B cell (primary cell): Measurements from ENCODE around the gene KRTAP10-9. TPM values are rescaled to one million over a fixed set of nuclear protein-coding genes. Genes with fewer than 3 reads are reported as not detected.
"Not testable (repeated sequence)": the region's sequence is repeated elsewhere in the genome, so short reads cannot be mapped to it uniquely, and the experiment has no call there.

Experiments
- ATAC-seq: fragments of 200-7000 bp; cut with Tn5 transposase; one replicate; pipeline ENCODE4 v1.10.0; 2021; ENCODE audit warnings: low read depth, mild to moderate bottlenecking, moderate number of reproducible peaks, moderate library complexity
- CTCF ChIA-PET: fragments of 350-600 bp; sonication (Branson Sonifier 250); formaldehyde crosslinking; loops from one replicate; lab custom pipeline; 2021; ENCODE audit warnings: antibody characterized with exemption, inconsistent platforms; lab: Charles Lee
- POLR2A ChIA-PET: fragments of 350-600 bp; sonication (Branson Sonifier 250); formaldehyde crosslinking; loops from one replicate; lab custom pipeline; 2021; ENCODE audit warnings: antibody characterized with exemption; lab: Charles Lee
- DNase-seq: peaks from one replicate; pipeline ENCODE4 v3.0.0; 2013
- H2AFZ ChIP-seq: 2 replicates; pipeline ENCODE4 v1.6.1; 2012; ENCODE audit warnings: mild to moderate bottlenecking, low read depth, low read length; ENCODE audit not compliant: insufficient read depth, poor library complexity, severe bottlenecking
- H3K27ac ChIP-seq, 2 donors: 1 replicate in 1 of 2; 2 replicates in 1 of 2; pipeline ENCODE4 v1.5.1; 2012 to 2013; ENCODE audit warnings: low read length in 2 of 2, mild to moderate bottlenecking in 2 of 2, moderate library complexity in 1 of 2
- H3K27me3 ChIP-seq, 4 experiments: fragments of 200-600 bp in 1 of 4; sonication (generic) in 1 of 4; replicated peaks in 1 of 4; 1 replicate in 2 of 4; 2 replicates in 2 of 4; pipeline versions ENCODE4 v1.6.1 to v1.7.0; 2013 to 2016; ENCODE audit warnings: low read length in 3 of 4, mild to moderate bottlenecking in 2 of 4, mixed read lengths in 1 of 4, moderate library complexity in 1 of 4; ENCODE audit not compliant: insufficient read depth in 4 of 4, control insufficient read depth in 3 of 4; ENCODE audit errors: control extremely low read depth in 1 of 4
- H3K36me3 ChIP-seq, 2 experiments: replicated peaks in 1 of 2; 1 replicate in 1 of 2; 2 replicates in 1 of 2; pipeline versions ENCODE4 v1.6.1 to v1.7.1; 2013; ENCODE audit warnings: low read length in 1 of 2; ENCODE audit not compliant: insufficient read depth in 2 of 2, control insufficient read depth in 1 of 2; ENCODE audit errors: control extremely low read depth in 1 of 2, extremely low read depth in 1 of 2
- H3K4me1 ChIP-seq, 2 donors: fragments of 200-600 bp in 1 of 2; sonication (generic) in 1 of 2; 1 replicate in 1 of 2; 2 replicates in 1 of 2; pipeline versions ENCODE4 v1.5.1 to v1.6.1; 2013 to 2017; ENCODE audit warnings: low read length in 2 of 2; ENCODE audit not compliant: control insufficient read depth in 2 of 2, insufficient read depth in 2 of 2
- H3K4me2 ChIP-seq: replicated peaks from 2 replicates; pipeline ENCODE3; 2012; ENCODE audit warnings: mild to moderate bottlenecking, low read depth, low read length; ENCODE audit not compliant: poor library complexity, severe bottlenecking
- H3K4me3 ChIP-seq, 5 experiments: fragments of 200-600 bp in 1 of 5; sonication (generic) in 1 of 5; 1 replicate in 3 of 5; 2 replicates in 2 of 5; pipeline versions ENCODE4 v1.5.1 to v1.7.0; 2011 to 2016; ENCODE audit warnings: low read length in 4 of 5, mild to moderate bottlenecking in 4 of 5, low read depth in 2 of 5, control low read depth in 1 of 5, moderate library complexity in 1 of 5; ENCODE audit not compliant: insufficient read depth in 1 of 5; ENCODE audit errors: control extremely low read depth in 1 of 5, extremely low read depth in 1 of 5
- H3K79me2 ChIP-seq: fragments of 200-600 bp; sonication (generic); one replicate; pipeline ENCODE4 v1.6.0; 2016; ENCODE audit warnings: low read length; ENCODE audit not compliant: control insufficient read depth, insufficient read depth
- H3K9ac ChIP-seq: fragments of 200-600 bp; sonication (generic); 2 replicates; pipeline ENCODE4 v1.6.1; 2017; ENCODE audit warnings: mild to moderate bottlenecking, low read length, moderate library complexity
- H3K9me3 ChIP-seq, 3 donors: one replicate each; pipeline versions ENCODE4 v1.6.1 to v1.7.1; 2013; ENCODE audit warnings: low read length in 2 of 3; ENCODE audit not compliant: control insufficient read depth in 2 of 3, insufficient read depth in 1 of 3; ENCODE audit errors: control extremely low read depth in 1 of 3
- H4K20me1 ChIP-seq: 2 replicates; pipeline ENCODE4 v1.6.0; 2012; ENCODE audit warnings: mild to moderate bottlenecking, low read length; ENCODE audit not compliant: insufficient read depth, control insufficient read depth, poor library complexity, severe bottlenecking
- H3K27ac Mint-ChIP-seq: one replicate; pipeline ENCODE4 v1.8.0; 2021; ENCODE audit warnings: mixed read lengths
- H3K27me3 Mint-ChIP-seq: one replicate; pipeline ENCODE4 v1.8.0; 2021; ENCODE audit warnings: mixed read lengths
- H3K4me1 Mint-ChIP-seq: one replicate; pipeline ENCODE4 v1.8.0; 2021; ENCODE audit warnings: mixed read lengths
- H3K4me3 Mint-ChIP-seq: one replicate; pipeline ENCODE4 v1.8.0; 2021; ENCODE audit warnings: mixed read lengths
- H3K9me3 Mint-ChIP-seq: one replicate; pipeline ENCODE4 v1.8.0; 2022; ENCODE audit warnings: mixed read lengths; ENCODE audit not compliant: insufficient read depth
- EZH2 ChIP-seq: IDR thresholded peaks from 2 replicates; pipeline ENCODE4 v1.6.1; 2012; ENCODE audit warnings: borderline replicate concordance, low read depth, mild to moderate bottlenecking, moderate library complexity, low read length; ENCODE audit not compliant: insufficient read depth, poor library complexity, severe bottlenecking
- WGBS: methylation state at CpG from one replicate; pipeline ENCODE4 v1.1.5; 2013; ENCODE audit warnings: missing lambda C conversion rate; ENCODE audit not compliant: insufficient coverage; 5-methylcytosine and 5-hydroxymethylcytosine counted together
- intact Hi-C: fragments of 100-400 bp; cut with micrococcal nuclease; formaldehyde crosslinking; loops from one replicate; pipeline ENCODE4 v1.10.0; 2022
- polyA plus RNA-seq: library from polyadenylated mRNA; depleted of rRNA; stranded (reverse); fragments of >200 nt; gene quantifications from 2 replicates; pipeline ENCODE4 v1.2.3, GENCODE V29; 2012
- total RNA-seq, 2 donors: library from RNA; stranded (reverse); fragments of 120-200 nt in 1 of 2; gene quantifications; 1 replicate in 1 of 2; 2 replicates in 1 of 2; pipeline versions ENCODE4 v1.2.3 to v1.2.4, GENCODE V29; 2013 to 2022
- TF ChIP-seq, protein P1 (sequence below): fragments of 200-600 bp; IDR thresholded peaks from one replicate; pipeline ENCODE4 v1.8.0; 2022; ENCODE audit warnings: antibody characterized with exemption, mild to moderate bottlenecking

KRTAP10-9 gene
- total and polyA plus RNA-seq, 2 donors (not counting 1 experiment from before 2014, with no cell fraction given): not detected

DNA sequence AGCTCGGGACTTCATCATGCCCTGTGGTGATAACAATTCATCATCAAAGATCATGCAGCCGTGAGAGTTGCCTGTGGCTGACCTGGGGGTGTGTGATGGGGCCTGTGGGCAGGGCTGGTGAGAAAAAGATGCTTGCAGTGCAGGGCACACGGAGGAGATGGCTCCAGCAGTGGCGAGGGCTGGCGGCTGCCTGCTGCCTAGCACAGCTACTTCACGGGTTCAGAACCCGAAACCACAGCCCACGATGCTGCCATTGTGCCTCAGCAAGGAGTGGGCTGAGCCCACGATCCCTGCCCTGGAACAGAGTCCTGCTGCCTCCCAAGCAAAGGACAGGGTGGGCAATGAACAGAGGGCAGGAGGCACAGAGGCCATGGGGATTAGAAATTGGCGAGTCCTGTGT lies 631 bp upstream of the KRTAP10-9 start:
- POLR2A ChIA-PET: no interaction called here
- no peak overlapping the region for H3K27ac Mint-ChIP-seq

DNA sequence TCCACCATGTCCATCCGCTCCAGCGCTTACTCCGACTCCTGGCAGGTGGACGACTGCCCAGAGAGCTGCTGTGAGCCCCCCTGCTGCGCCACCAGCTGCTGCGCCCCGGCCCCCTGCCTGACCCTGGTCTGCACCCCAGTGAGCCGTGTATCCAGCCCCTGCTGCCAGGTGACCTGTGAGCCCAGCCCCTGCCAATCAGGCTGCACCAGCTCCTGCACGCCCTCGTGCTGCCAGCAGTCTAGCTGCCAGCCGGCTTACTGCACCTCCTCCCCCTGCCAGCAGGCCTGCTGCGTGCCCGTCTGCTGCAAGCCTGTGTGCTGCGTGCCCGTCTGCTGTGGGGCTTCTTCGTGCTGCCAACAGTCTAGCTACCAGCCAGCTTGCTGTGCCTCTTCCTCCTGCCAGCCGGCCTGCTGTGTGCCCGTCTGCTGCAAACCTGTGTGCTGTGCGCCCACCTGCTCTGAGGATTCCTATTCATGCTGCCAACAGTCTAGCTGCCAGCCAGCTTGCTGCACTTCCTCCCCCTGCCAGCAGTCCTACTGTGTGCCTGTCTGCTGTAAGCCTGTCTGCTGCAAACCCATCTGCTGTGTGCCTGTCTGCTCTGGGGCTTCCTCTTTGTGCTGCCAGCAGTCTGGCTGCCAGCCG lies 409 bp downstream of the KRTAP10-9 start:
- H3K4me1 ChIP-seq, H3K27ac Mint-ChIP-seq, CTCF ChIA-PET: not testable (repeated sequence)

More for the DNA sequence above, 631 bp upstream of the KRTAP10-9 start:
- H2AFZ ChIP-seq: no peak overlapping the region
- Mint-ChIP-seq H3K9me3 (peaks cover 20% of the 10 kb centered on the region), H3K27me3 (peaks cover 7% of the 10 kb centered on the region), H3K4me1 (peaks cover 4% of the 10 kb centered on the region), H3K4me3 (no peak overlapping the region)
- H3K36me3 ChIP-seq: no peaks in the 10 kb centered on the region
- peaks cover 2 to 3% of the 10 kb centered on the region in 2 donors for H3K4me1 ChIP-seq
- WGBS: 80% methylated on average over 9 of the region's 10 CpGs
- peaks cover 0 to 51% (median 29%) of the 10 kb centered on the region in 3 donors for H3K9me3 ChIP-seq
- no peak overlapping the region for H3K4me2 ChIP-seq
- peaks cover 0 to 20% (median 0%) of the 10 kb centered on the region in 4 experiments for H3K27me3 ChIP-seq
- no peaks in the 10 kb centered on the region for H4K20me1 ChIP-seq
- no peak overlapping the region for H3K27ac ChIP-seq
- no peak for TF ChIP-seq EZH2
- TF ChIP-seq, protein P1, sequence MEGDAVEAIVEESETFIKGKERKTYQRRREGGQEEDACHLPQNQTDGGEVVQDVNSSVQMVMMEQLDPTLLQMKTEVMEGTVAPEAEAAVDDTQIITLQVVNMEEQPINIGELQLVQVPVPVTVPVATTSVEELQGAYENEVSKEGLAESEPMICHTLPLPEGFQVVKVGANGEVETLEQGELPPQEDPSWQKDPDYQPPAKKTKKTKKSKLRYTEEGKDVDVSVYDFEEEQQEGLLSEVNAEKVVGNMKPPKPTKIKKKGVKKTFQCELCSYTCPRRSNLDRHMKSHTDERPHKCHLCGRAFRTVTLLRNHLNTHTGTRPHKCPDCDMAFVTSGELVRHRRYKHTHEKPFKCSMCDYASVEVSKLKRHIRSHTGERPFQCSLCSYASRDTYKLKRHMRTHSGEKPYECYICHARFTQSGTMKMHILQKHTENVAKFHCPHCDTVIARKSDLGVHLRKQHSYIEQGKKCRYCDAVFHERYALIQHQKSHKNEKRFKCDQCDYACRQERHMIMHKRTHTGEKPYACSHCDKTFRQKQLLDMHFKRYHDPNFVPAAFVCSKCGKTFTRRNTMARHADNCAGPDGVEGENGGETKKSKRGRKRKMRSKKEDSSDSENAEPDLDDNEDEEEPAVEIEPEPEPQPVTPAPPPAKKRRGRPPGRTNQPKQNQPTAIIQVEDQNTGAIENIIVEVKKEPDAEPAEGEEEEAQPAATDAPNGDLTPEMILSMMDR: no peak
- DNase-seq (no peak), ATAC-seq (no peak)
- H3K4me3 ChIP-seq: no peak overlapping the region
- no peak overlapping the region for H3K9ac ChIP-seq
- no peaks in the 10 kb centered on the region for H3K79me2 ChIP-seq
- CTCF ChIA-PET: no interaction called here
- intact Hi-C loops: no loop called here

DNA sequence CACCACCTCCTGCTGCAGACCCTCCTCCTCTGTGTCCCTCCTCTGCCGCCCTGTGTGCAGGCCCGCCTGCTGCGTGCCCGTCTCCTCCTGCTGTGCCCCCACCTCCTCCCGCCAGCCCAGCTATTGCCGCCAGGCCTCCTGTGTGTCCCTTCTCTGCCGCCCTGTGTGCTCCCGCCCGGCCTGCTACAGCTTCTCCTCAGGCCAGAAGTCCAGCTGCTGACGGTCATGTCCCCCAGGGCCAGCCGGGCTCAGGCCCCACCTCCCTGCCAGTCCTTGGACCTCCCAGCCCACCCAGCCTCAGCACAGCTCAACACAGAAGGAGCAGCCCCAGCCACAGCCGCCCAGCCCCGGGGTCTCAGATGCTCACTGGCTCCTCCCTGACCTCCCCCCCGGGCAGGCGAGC lies 939 bp downstream of the KRTAP10-9 start:
- DNase-seq, H2AFZ ChIP-seq, H3K4me2 ChIP-seq, H3K4me1 Mint-ChIP-seq, H3K4me3 Mint-ChIP-seq, POLR2A ChIA-PET, H3K27ac Mint-ChIP-seq, H3K4me3 ChIP-seq, H3K4me1 ChIP-seq, CTCF ChIA-PET, H3K27ac ChIP-seq, intact Hi-C loops, H4K20me1 ChIP-seq, H3K36me3 ChIP-seq, ATAC-seq, H3K9ac ChIP-seq, H3K27me3 Mint-ChIP-seq, H3K79me2 ChIP-seq: not testable (repeated sequence)
- peaks cover 21% of the 10 kb centered on the region for H3K9me3 Mint-ChIP-seq
- peaks cover 0 to 20% (median 0%) of the 10 kb centered on the region in 4 experiments for H3K27me3 ChIP-seq
- peaks cover 0 to 55% (median 39%) of the 10 kb centered on the region in 3 donors for H3K9me3 ChIP-seq
- 60% methylated on average over 10 of the region's 15 CpGs for WGBS

More for the DNA sequence above, 409 bp downstream of the KRTAP10-9 start:
- H3K4me3 ChIP-seq, H3K27me3 Mint-ChIP-seq, H3K27ac ChIP-seq, ATAC-seq, H3K4me1 Mint-ChIP-seq, H3K36me3 ChIP-seq, DNase-seq, intact Hi-C loops, H3K79me2 ChIP-seq, H3K4me2 ChIP-seq, H4K20me1 ChIP-seq, H3K9ac ChIP-seq, H3K4me3 Mint-ChIP-seq, H2AFZ ChIP-seq, POLR2A ChIA-PET: not testable (repeated sequence)
- H3K9me3 ChIP-seq: peaks cover 0 to 55% (median 37%) of the 10 kb centered on the region in 3 donors
- H3K9me3 Mint-ChIP-seq: peaks cover 23% of the 10 kb centered on the region
- WGBS: 91% methylated on average over 20 of the region's 20 CpGs
- H3K27me3 ChIP-seq: peaks cover 0 to 20% (median 0%) of the 10 kb centered on the region in 4 experiments
